Ascending aorta (tissue), 2 donors: ENCODE measurements around the gene CCL4. TPM values are rescaled to one million over a fixed set of nuclear protein-coding genes. Genes with fewer than 3 reads are reported as not detected.
A peak's percentile ranks its signal among the peaks of the same experiment; 100 is the strongest.

Source experiments
- DNase-seq, 2 donors: peaks; one replicate each; pipeline ENCODE4 v3.0.0-alpha.2; 2019; ENCODE audit warnings: low spot score in 2 of 2
- H3K27ac ChIP-seq, 2 donors: fragments of 200-600 bp; sonication (generic); one replicate each; pipeline ENCODE4 v1.5.1; 2016 to 2017; ENCODE audit warnings: mild to moderate bottlenecking in 1 of 2
- H3K27me3 ChIP-seq: fragments of 200-600 bp; sonication (generic); one replicate; pipeline ENCODE4 v1.5.1; 2017
- H3K36me3 ChIP-seq, 2 donors: fragments of 200-600 bp; sonication (generic); one replicate each; pipeline ENCODE4 v1.5.1; 2016
- H3K4me1 ChIP-seq, 2 donors: fragments of 200-600 bp; sonication (generic); one replicate each; pipeline ENCODE4 v1.5.1; 2016 to 2017; ENCODE audit warnings: mild to moderate bottlenecking in 1 of 2
- H3K4me3 ChIP-seq, 2 donors: fragments of 200-600 bp; sonication (generic); one replicate each; pipeline ENCODE4 v1.5.1; 2016 to 2017; ENCODE audit warnings: mild to moderate bottlenecking in 1 of 2
- H3K9me3 ChIP-seq, 2 donors: fragments of 200-600 bp; sonication (generic); one replicate each; pipeline ENCODE4 v1.5.1; 2016
- intact Hi-C: fragments of 100-400 bp; cut with DNase I; formaldehyde crosslinking; loops from one replicate; pipeline ENCODE4 v1.15.1; 2023
- total RNA-seq: library from RNA; depleted of rRNA; stranded (reverse); fragments of >200 nt; gene quantifications from one replicate; pipeline ENCODE4 v1.1.0, GENCODE V29; 2016
- TF ChIP-seq, protein P1 (sequence below), 3 experiments: fragments of 200-600 bp in 2 of 3; fragments of 450-650 bp in 1 of 3; sonication (generic) in 2 of 3; IDR thresholded peaks; one replicate each; pipeline ENCODE4 v1.5.1; 2016 to 2019; ENCODE audit warnings: antibody characterized with exemption in 3 of 3, mild to moderate bottlenecking in 1 of 3, moderate library complexity in 1 of 3

Gene CCL4
- total RNA-seq, 1 donor from 2014 or later, result not detected

DNA sequence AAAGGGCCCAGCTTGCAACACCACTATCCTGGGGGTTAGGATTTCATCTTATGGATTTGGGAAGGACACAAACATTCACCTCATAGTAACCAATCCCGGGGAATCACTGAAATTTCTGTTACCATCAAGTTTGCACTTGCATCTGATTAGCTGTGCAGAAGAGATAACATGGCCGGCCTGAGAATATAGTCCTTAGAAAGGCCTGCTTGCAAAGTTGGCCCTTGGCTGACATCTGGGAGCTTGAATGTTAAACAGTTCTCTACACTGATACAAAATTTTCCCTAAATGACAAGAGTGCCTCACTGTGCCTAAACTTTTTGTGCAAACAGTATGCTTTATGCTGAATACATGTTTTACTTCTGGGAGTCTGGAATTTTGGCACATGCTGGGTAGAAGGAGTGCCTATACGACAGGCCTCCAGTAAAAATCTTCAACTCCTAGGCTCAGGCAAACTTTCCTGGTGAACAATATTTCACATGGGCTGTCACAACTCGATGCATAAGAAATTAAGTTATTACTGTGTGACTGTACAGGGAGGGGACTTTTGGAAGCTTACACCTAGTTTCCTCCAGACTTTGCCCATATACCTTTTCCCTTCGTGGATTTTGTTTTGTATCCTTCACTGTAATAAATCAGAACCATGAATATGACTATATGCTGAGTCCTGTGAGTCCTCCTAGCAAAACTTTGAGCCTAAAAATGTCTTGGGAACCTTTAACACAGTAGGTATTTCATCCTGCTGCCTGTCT is 41.5 kb downstream of the CCL4 start:
- Histone ChIP-seq H3K27ac (no peak overlapping the region), H3K27me3 (no peaks in the 10 kb centered on the region), H3K4me1 (peaks cover 0 to 4% of the 10 kb centered on the region in 2 donors), H3K36me3 (no peaks in the 10 kb centered on the region), H3K4me3 (no peak overlapping the region), H3K9me3 (no peaks in the 10 kb centered on the region)
- TF ChIP-seq, protein P1, sequence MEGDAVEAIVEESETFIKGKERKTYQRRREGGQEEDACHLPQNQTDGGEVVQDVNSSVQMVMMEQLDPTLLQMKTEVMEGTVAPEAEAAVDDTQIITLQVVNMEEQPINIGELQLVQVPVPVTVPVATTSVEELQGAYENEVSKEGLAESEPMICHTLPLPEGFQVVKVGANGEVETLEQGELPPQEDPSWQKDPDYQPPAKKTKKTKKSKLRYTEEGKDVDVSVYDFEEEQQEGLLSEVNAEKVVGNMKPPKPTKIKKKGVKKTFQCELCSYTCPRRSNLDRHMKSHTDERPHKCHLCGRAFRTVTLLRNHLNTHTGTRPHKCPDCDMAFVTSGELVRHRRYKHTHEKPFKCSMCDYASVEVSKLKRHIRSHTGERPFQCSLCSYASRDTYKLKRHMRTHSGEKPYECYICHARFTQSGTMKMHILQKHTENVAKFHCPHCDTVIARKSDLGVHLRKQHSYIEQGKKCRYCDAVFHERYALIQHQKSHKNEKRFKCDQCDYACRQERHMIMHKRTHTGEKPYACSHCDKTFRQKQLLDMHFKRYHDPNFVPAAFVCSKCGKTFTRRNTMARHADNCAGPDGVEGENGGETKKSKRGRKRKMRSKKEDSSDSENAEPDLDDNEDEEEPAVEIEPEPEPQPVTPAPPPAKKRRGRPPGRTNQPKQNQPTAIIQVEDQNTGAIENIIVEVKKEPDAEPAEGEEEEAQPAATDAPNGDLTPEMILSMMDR (IDR thresholded peaks at IDR 0.05), result no peak
- intact Hi-C loops, result loop anchor here (10.0 kb wide), 2 partner anchors 170 to 340 kb away; partner anchors contain the start of gene ZNHIT3
- no peak for DNase-seq

DNA sequence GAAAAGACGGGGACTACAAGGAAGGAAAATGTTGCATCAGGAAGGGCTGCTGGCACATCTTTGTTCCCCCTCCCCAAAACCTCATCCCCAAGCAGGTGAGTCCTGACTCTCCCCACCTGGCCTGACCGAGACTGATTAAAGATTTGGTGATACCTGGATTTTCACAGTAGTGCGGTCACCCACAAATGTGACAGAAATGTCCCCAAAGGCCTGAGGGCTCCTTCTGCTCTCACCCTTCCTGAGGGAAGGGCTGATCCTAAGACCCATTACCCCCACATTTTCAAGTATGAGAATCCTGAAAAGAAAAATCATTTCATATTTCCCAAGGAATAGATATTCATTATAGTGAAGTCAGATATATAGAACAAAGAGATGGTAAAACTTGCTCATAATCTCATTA is 44.0 kb downstream of the CCL4 start:
- Histone ChIP-seq H3K36me3 (no peaks in the 10 kb centered on the region), H3K27me3 (no peaks in the 10 kb centered on the region), H3K4me3 (no peak overlapping the region), H3K9me3 (no peaks in the 10 kb centered on the region), H3K27ac (no peak overlapping the region), H3K4me1 (peaks cover 0 to 4% of the 10 kb centered on the region in 2 donors)
- intact Hi-C loops, result loop anchor here (10.0 kb wide), 2 partner anchors 173 to 337 kb away; partner anchors contain the start of gene ZNHIT3
- no peak for DNase-seq
- TF ChIP-seq, protein P1 (IDR thresholded peaks at IDR 0.05), result no peak

DNA sequence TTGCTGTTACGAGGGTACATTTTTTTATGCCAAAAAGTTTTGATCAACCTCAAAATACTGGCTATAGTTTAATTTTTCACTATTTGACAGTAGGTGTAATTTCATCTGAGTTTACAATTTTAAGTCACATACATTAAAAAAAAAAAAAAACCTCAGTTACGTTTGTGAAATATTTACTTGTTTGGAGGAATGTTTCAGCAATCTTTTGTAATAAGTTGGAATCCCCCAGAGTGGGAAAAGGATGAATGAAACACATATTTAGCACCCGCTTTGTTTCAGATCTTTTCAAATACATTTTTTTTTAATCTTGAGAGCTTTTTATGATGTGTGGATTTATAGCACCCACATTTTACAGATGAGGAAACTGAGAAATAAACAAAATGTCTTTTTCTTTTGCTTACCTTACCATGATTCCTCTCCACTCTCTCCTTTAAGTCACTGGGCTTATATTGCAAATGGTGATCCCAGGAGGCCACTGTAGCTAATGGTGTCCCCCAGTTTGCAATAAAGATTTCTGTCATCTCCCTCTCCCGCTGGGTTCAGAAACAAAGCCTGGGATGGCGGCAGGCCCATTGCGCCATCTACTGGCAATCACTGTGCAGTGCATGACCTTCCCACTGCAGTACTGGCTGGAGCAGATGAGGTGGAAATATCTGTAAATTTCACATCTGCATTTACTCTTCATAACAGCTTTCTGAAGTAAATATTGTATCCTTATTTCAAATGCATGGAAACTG is 45.1 kb downstream of the CCL4 start:
- peak in 1 of 2 donors; percentile 79 for DNase-seq
- intact Hi-C loops, result loop anchor here (10.0 kb wide), 2 partner anchors 174 to 336 kb away; partner anchors contain the start of gene ZNHIT3
- Histone ChIP-seq H3K4me1 (peaks cover 0 to 4% of the 10 kb centered on the region in 2 donors), H3K27me3 (no peaks in the 10 kb centered on the region), H3K9me3 (no peaks in the 10 kb centered on the region), H3K36me3 (no peaks in the 10 kb centered on the region), H3K27ac (no peak overlapping the region), H3K4me3 (no peak overlapping the region)
- TF ChIP-seq, protein P1 (IDR thresholded peaks at IDR 0.05), result peak; percentile 62 to 91 (median 89)

DNA sequence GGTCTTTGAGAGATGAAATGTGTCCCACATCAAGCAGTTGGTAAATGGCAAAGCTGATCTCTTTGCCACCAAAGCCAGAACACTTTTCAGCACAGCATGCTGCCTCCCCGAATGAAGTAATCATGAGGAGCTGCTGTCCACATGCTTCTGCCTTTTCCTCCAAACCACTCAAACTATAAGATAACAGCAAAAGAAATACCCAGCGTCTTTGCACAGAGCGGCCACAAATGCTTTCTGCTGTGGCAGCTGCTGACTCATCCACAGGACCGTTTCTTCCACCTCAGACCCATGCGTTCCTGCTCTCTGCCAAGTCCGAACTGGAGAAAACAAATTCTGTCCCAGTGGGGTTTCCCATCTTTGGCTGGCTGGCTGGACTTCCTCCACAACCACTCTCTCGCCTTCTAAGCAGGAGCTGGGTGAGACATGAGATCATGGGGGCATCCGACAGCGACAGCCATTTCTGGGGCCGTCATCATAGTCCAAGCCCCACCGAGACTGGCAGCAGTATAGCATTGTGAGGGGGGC is 45.7 kb downstream of the CCL4 start:
- Histone ChIP-seq H3K27me3 (no peaks in the 10 kb centered on the region), H3K36me3 (no peaks in the 10 kb centered on the region), H3K4me3 (no peak overlapping the region), H3K9me3 (no peaks in the 10 kb centered on the region), H3K4me1 (peaks cover 0 to 4% of the 10 kb centered on the region in 2 donors), H3K27ac (no peak overlapping the region)
- intact Hi-C loops, result loop anchor here (10.0 kb wide), 2 partner anchors 175 to 335 kb away; partner anchors contain the start of gene ZNHIT3
- peak in 1 of 2 donors; percentile 63 for DNase-seq
- TF ChIP-seq, protein P1 (IDR thresholded peaks at IDR 0.05), result no peak

DNA sequence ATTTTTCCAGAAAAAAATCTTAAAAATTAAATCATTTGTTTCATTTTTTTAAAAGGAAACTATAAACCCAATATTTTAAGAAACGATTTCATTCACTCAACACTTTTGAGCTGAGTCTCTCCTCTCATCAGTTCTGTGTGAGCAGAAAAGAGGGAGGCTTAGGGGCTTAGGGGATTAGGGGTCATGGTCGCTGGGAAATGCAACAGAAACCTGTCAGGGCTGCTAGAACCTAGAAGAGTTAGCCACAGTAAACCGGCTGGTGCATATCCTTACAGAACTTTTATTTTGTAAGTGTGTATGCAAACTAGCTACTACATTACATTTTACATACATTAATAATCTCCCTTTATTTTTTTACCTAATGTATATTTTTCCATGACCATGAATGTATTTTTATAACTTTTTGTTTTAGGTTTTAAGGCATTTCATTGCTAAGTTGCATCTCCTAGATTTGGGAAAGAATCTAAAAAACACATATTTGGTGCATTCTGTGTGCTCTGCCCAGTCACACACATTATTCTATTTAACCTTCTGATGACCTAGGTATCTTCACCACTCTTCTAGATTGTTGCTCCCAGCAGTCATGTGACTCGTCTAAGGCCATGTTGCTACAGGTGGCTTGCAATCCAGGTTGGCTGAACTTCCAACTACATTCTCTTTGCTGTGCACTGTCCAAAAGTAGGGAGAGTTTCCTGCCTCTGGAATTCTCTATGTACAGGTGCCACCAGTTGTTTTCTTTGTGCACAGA is 48.4 kb downstream of the CCL4 start:
- no peaks in the 10 kb centered on the region for H3K36me3 ChIP-seq
- no peaks in the 10 kb centered on the region for H3K9me3 ChIP-seq
- no peak overlapping the region for H3K27ac ChIP-seq
- no peaks in the 10 kb centered on the region for H3K27me3 ChIP-seq
- DNase-seq, result no peak
- intact Hi-C loops, result no loop called here
- no peak overlapping the region for H3K4me3 ChIP-seq
- H3K4me1 ChIP-seq, result peaks cover 0 to 4% of the 10 kb centered on the region in 2 donors
- TF ChIP-seq, protein P1 (IDR thresholded peaks at IDR 0.05), result no peak
